Spleen (tissue), 11 donors: Measurements from ENCODE around the gene TMEM131. TPM values are rescaled to one million over a fixed set of nuclear protein-coding genes. Genes with fewer than 3 reads are reported as not detected.
"Not testable (repeated sequence)": the region's sequence is repeated elsewhere in the genome, so short reads cannot be mapped to it uniquely, and the experiment has no call there.

Experiments used
- DNase-seq: peaks from one replicate; pipeline ENCODE4 v3.0.0-alpha.2; 2020
- H3K27ac ChIP-seq, 8 donors: fragments of 200-600 bp; sonication (generic) in 7 of 8; 1 replicate in 4 of 8; 2 replicates in 4 of 8; pipeline versions ENCODE4 v1.5.0 to v1.8.0; 2016 to 2021; ENCODE audit warnings: inconsistent platforms in 4 of 8, mild to moderate bottlenecking in 4 of 8, moderate library complexity in 1 of 8
- H3K27me3 ChIP-seq, 7 donors: fragments of 200-600 bp; sonication (generic) in 6 of 7; replicated peaks in 1 of 7; 1 replicate in 4 of 7; 2 replicates in 3 of 7; pipeline versions ENCODE4 v1.5.0 to v1.8.0; 2016 to 2021; ENCODE audit warnings: inconsistent platforms in 3 of 7, mild to moderate bottlenecking in 1 of 7
- H3K36me3 ChIP-seq, 6 donors: fragments of 200-600 bp; sonication (generic) in 5 of 6; 1 replicate in 4 of 6; 2 replicates in 2 of 6; pipeline versions ENCODE4 v1.5.0 to v1.8.0; 2016 to 2021; ENCODE audit warnings: inconsistent platforms in 2 of 6
- H3K4me1 ChIP-seq, 6 donors: fragments of 200-600 bp; sonication (generic) in 5 of 6; 1 replicate in 3 of 6; 2 replicates in 3 of 6; pipeline versions ENCODE4 v1.5.0 to v1.8.0; 2016 to 2021; ENCODE audit warnings: inconsistent platforms in 3 of 6
- H3K4me3 ChIP-seq, 8 donors: fragments of 200-600 bp; sonication (generic) in 7 of 8; 1 replicate in 4 of 8; 2 replicates in 4 of 8; pipeline versions ENCODE4 v1.5.0 to v1.8.0; 2016 to 2021; ENCODE audit warnings: inconsistent platforms in 4 of 8, mild to moderate bottlenecking in 4 of 8, moderate library complexity in 2 of 8
- H3K9me3 ChIP-seq, 8 donors: fragments of 200-600 bp; sonication (generic) in 7 of 8; 1 replicate in 4 of 8; 2 replicates in 4 of 8; pipeline versions ENCODE4 v1.5.0 to v1.8.0; 2016 to 2021; ENCODE audit warnings: inconsistent platforms in 4 of 8
- POLR2A ChIP-seq, 3 donors: fragments of 450-650 bp; IDR thresholded peaks; one replicate each; pipeline ENCODE4 v1.5.1; 2017; ENCODE audit warnings: antibody characterized with exemption in 3 of 3, mild to moderate bottlenecking in 1 of 3
- POLR2AphosphoS5 ChIP-seq, 3 donors: sonication (generic); formaldehyde crosslinking; IDR thresholded peaks; one replicate each; pipeline ENCODE4 v1.5.1; 2017; ENCODE audit warnings: antibody characterized with exemption in 3 of 3
- WGBS, 5 donors: extraction: QIAGEN DNeasy Blood & Tissue Kit in 3 of 5; methylation state at CpG; one replicate each; pipeline versions ENCODE4 v1.1.5 to v1.1.7; 2013 to 2018; 5-methylcytosine and 5-hydroxymethylcytosine counted together
- intact Hi-C: fragments of 100-400 bp; cut with DNase I; formaldehyde crosslinking; loops from one replicate; pipeline ENCODE4 v1.15.0; 2023; ENCODE audit warnings: low total_unique reads
- polyA plus RNA-seq, 3 donors: library from polyadenylated mRNA; stranded (reverse); fragments of 200-250 nt; gene quantifications; one replicate each; pipeline ENCODE4 v1.2.1, GENCODE V29; 2013
- total RNA-seq, 7 donors: library from RNA; depleted of rRNA in 3 of 7; stranded (reverse); fragments of >200 nt in 3 of 7; fragmentation: NEBNext Ultra II Directional in 4 of 7; extraction: Animal tissue kit (Norgen Biotek cat#: 25700) in 4 of 7; gene quantifications; one replicate each; pipeline versions ENCODE4 v1.1.0 to v1.2.1, GENCODE V29; 2016 to 2021
- TF ChIP-seq, protein P1 (sequence below), 11 experiments: fragments of 200-600 bp in 7 of 11; fragments of 450-650 bp in 4 of 11; sonication (generic) in 4 of 11; IDR thresholded peaks in 8 of 11; conservative IDR thresholded peaks in 3 of 11; 1 replicate in 7 of 11; 2 replicates in 4 of 11; pipeline versions ENCODE4 v1.4.0 to v1.8.0; 2016 to 2021; ENCODE audit warnings: antibody characterized with exemption in 11 of 11, inconsistent platforms in 4 of 11, mild to moderate bottlenecking in 1 of 11
- donor health status: healthy with polysubstance abuse.
- donor health status: DM: no; HTN: no; CAD: no; lungs with moderate emphysema.
- donor health status: DM: no; HTN: no; CAD: no.
- donor health status: Bipolar disorder and iron deficiency.
- donor health status: healthy.
- donor health status: DM: no; HTN: no; CAD: no.
- donor health status: DM: yes; HTN: yes; CAD: no.

Gene TMEM131
- total and polyA plus RNA-seq, 10 donors: 9.2 to 74.0 (median 61.6) TPM

DNA sequence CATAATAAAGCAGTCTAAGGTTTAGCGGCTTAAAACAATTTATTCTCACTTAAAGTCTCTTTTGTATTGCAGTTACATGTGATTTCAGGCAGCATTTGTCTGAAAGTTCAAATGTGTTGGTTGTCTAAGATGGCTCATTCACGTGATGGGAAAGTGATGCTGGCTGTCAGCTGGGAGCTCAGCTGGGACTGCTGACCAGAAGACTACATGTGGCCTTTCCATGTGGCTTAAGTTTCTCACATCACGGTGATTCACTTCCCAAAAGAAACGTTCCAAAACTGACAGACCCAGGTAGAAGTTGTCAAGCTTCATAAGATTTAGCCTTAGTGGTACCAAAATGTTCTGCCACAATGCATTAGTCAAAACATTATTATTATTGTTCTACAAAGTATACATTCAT lies 76.9 kb downstream of the TMEM131 start:
- no peak for DNase-seq
- Histone ChIP-seq H3K4me3 (no peak overlapping the region), H3K4me1 (peaks cover 0 to 35% (median 0%) of the 10 kb centered on the region in 6 donors), H3K36me3 (peaks cover 0 to 22% (median 4%) of the 10 kb centered on the region in 6 donors), H3K27ac (no peak overlapping the region), H3K27me3 (no peaks in the 10 kb centered on the region), H3K9me3 (no peaks in the 10 kb centered on the region)
- WGBS, 5 donors: 85 to 93% (median 91%) methylated on average over 4 of the region's 4 CpGs
- TF ChIP-seq POLR2AphosphoS5 (IDR thresholded peaks at IDR 0.05) (no peak), POLR2A (IDR thresholded peaks at IDR 0.05) (no peak)
- TF ChIP-seq, protein P1, sequence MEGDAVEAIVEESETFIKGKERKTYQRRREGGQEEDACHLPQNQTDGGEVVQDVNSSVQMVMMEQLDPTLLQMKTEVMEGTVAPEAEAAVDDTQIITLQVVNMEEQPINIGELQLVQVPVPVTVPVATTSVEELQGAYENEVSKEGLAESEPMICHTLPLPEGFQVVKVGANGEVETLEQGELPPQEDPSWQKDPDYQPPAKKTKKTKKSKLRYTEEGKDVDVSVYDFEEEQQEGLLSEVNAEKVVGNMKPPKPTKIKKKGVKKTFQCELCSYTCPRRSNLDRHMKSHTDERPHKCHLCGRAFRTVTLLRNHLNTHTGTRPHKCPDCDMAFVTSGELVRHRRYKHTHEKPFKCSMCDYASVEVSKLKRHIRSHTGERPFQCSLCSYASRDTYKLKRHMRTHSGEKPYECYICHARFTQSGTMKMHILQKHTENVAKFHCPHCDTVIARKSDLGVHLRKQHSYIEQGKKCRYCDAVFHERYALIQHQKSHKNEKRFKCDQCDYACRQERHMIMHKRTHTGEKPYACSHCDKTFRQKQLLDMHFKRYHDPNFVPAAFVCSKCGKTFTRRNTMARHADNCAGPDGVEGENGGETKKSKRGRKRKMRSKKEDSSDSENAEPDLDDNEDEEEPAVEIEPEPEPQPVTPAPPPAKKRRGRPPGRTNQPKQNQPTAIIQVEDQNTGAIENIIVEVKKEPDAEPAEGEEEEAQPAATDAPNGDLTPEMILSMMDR (IDR thresholded peaks at IDR 0.05 in 8 of 11, conservative IDR thresholded peaks at IDR 0.05 in 3 of 11): no peak
- intact Hi-C loops: no loop called here

DNA sequence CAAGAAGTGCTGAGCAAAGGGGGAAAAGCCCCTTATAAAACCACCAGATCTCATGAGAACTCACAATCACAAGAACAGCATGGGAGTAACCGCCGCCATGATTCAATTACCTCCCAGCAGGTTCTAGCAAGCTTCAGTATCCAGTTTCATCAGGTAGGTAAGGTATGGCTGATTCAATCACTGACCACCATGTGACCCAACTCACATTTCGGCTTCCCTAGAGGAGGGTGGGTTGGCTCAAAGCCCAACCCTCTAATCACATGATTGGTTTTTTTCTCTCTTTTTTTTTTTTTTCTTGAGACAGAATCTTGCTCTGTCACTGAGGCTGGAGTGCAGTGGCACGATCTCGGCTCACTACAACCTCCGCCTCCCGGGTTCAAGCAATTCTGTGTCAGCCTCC lies 78.1 kb downstream of the TMEM131 start:
- 94 to 100% (median 96%) methylated on average over 7 of the region's 7 CpGs for WGBS, 5 donors
- H3K9me3 ChIP-seq, intact Hi-C loops, H3K27me3 ChIP-seq, H3K4me3 ChIP-seq, H3K27ac ChIP-seq, DNase-seq: not testable (repeated sequence)
- Histone ChIP-seq H3K4me1 (peaks cover 0 to 45% (median 1%) of the 10 kb centered on the region in 6 donors), H3K36me3 (peaks cover 0 to 11% (median 0%) of the 10 kb centered on the region in 6 donors)

DNA sequence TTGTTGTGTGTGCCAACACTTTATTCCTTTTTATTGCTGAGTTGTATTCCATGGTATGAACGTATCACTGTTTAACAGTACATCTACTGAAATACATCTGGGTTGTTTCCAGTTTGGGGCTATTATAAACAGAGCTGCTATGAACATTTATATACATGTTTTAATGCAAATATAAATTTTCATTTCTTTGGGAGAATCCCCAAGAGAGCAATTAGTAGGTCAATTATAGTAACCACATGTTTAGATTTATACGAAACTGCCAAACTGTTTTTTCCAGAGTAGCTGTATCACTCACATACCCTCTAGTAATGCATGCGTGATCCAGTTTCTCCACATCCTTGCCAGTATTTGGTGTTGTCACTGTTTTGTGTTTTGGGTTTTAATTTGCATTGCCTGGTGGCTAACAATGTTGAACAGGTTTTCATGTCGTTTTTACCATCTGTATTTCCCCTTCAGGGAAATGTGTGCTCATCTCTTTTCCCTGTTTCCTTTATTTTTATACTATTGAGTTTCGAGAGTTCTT lies 81.0 kb downstream of the TMEM131 start:
- peaks cover 0 to 3% (median 0%) of the 10 kb centered on the region in 6 donors for H3K36me3 ChIP-seq
- intact Hi-C loops: no loop called here
- 76 to 83% (median 78%) methylated on average over 5 of the region's 5 CpGs for WGBS, 5 donors
- H3K4me3 ChIP-seq: no peak overlapping the region
- H3K4me1 ChIP-seq: peaks cover 0 to 74% (median 30%) of the 10 kb centered on the region in 6 donors
- TF ChIP-seq, protein P1 (IDR thresholded peaks at IDR 0.05 in 8 of 11, conservative IDR thresholded peaks at IDR 0.05 in 3 of 11): no peak
- TF ChIP-seq POLR2AphosphoS5 (IDR thresholded peaks at IDR 0.05) (no peak), POLR2A (IDR thresholded peaks at IDR 0.05) (no peak)
- no peaks in the 10 kb centered on the region for H3K9me3 ChIP-seq
- H3K27me3 ChIP-seq: no peaks in the 10 kb centered on the region
- H3K27ac ChIP-seq: no peak overlapping the region
- no peak for DNase-seq

DNA sequence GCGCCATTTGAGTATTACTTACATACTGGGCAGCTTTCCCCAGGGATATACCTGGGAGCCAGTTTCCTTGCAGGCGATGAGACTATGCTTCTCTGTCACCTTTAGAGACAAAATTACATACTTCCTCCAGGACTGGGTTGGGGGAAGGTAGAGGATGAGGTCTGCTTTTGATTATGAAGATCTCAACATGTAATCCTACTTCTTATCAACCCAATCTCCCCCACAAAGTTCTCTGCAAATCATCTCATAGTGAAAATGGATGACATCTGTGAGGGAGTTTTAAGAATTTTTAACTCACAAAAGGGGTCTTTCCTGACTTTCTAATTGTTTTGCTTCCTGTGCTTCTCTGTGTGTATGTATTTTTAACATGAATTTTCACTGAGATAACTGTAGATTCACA lies 81.9 kb downstream of the TMEM131 start:
- H3K4me3 ChIP-seq: no peak overlapping the region
- H3K9me3 ChIP-seq: no peaks in the 10 kb centered on the region
- no peaks in the 10 kb centered on the region for H3K27me3 ChIP-seq
- WGBS, 5 donors: 76 to 96% (median 85%) methylated on average over 2 of the region's 2 CpGs
- no peak for TF ChIP-seq POLR2AphosphoS5 (IDR thresholded peaks at IDR 0.05)
- TF ChIP-seq, protein P1 (IDR thresholded peaks at IDR 0.05 in 8 of 11, conservative IDR thresholded peaks at IDR 0.05 in 3 of 11): no peak
- TF ChIP-seq POLR2A (IDR thresholded peaks at IDR 0.05): no peak
- intact Hi-C loops: no loop called here
- H3K27ac ChIP-seq: no peak overlapping the region
- no peak for DNase-seq
- H3K36me3 ChIP-seq: no peaks in the 10 kb centered on the region
- H3K4me1 ChIP-seq: peaks cover 0 to 84% (median 38%) of the 10 kb centered on the region in 6 donors
